HG03095 (cell line): ENCODE measurements around the gene POLR1B.
A peak's percentile ranks its signal among the peaks of the same experiment; 100 is the strongest.
"Not testable (repeated sequence)": the region's sequence is repeated elsewhere in the genome, so short reads cannot be mapped to it uniquely, and the experiment has no call there.

ENCODE experiments used
- ATAC-seq: cut with Tn5 transposase; IDR thresholded peaks from one replicate; pipeline ENCODE4 v1.9.1; 2021; ENCODE audit warnings: moderate library complexity; ENCODE audit not compliant: unreplicated experiment

Gene POLR1B

DNA sequence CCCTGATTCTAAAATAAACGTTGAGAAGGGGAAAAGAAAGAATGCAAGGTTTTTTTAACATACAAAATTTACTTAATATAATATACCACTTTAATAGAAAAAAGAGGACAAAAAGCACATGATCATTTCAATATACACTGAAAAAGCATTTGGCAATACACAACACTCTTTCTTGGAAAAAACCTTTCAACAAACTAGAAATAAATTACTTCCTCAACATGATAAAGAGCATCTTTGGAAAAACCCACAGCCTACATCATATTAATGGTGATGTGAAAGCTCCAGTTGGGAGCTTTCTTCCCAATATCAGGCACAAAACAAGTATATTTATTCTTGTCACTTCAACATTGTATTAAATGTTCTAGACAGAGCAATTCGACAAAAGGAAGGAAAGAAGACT is 3.0 kb upstream of the POLR1B start:
- ATAC-seq: no peak

DNA sequence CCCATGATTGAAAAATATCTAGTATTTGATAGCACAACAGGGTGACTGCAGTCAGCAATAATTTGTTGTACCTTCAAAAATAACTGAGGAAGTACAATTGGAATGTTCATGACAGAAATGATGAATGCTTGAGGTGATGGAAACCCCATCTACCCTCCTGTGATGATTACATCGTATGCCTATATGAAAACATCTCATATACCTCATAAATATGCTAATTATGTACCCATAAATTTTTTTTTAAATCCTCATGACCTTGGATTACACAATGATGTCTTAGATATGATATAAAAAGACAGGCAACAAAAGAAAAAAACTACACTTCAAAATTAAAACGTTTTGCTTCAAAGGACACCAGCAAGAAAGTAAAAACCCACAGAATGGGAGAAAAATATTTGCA is 1.4 kb upstream of the POLR1B start:
- no peak for ATAC-seq

GRCh38 chr2:112541315-112542122 is 746 bp upstream of the POLR1B start:
- peak; percentile 55 for ATAC-seq

DNA sequence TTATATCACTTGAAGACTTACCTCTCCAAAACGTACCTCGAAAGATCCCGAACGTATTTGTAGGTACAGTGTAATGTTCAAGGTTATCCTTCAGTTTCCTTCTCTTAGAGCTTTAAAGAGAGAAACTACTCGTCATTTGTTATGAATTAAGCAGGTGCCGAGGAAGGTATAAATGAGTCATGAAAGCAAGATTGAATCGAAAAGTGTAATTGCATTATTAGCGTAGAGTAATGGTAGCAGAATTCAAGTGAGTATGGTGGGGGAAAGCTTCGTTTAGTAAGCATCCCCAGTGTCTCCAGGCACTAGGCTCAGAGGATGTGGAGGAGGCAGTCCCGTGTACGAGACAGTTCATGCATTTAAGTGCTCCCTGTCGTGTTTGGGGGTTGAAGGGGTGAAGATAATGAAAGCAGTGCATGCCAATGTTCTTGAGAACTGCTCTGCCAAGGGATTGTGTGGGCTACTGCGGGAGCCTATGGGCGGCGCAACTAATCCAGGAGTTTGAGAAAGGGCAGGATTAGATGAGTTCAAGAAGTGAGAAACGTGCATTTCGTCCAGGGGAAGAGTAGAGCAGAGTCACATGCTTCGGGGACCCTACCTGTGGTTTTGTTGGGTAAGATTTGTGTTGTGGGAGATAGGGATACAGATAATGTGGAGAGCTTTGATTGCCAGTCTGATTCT is 858 bp downstream of the POLR1B start:
- ATAC-seq: no peak

GRCh38 chr2:112547333-112547732 is 5.1 kb downstream of the POLR1B start:
- ATAC-seq: no peak

GRCh38 chr2:112548980-112549379 is 6.7 kb downstream of the POLR1B start:
- no peak for ATAC-seq

DNA sequence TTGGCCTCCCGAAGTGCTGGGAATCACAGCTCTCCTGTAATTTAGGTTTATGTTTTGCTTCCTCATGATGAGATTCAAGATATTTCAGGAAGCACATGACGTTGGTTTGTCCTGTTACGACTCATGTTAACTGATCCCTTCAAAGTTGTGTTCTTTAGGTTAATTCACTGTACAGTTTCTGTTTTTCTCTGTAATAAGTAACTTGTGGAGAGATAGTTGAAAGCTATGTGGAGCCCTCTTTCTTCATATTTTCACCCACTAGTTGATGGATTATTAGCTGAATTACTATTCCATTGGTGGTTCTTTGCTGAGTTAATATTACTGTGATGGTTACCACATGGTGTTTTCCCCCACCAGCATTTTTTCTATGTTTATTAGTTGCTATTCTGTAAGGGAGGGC is 23.8 kb downstream of the POLR1B start:
- no peak for ATAC-seq

- not testable (repeated sequence) for ATAC-seq
These were observed 24.2 kb downstream of the POLR1B start for GRCh38 chr2:112566508-112566907.

DNA sequence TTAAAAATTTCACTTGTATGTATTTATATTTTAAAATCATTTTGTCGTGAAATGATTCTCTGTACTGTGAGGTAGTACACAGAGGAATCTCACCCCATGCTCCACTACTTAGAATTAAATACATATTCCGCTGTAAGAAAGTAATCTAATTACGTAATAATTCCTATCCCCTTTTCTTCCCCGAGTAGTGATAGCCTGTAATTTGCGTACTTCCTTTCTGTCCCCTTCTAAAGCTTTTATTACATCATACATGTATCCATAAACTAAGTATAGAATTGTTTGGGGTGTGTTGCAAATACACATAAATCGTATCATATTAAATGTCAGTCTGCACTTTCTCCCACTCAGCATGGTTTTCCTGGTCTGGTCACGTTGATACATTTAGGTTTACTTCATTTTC is 29.7 kb downstream of the POLR1B start:
- no peak for ATAC-seq

DNA sequence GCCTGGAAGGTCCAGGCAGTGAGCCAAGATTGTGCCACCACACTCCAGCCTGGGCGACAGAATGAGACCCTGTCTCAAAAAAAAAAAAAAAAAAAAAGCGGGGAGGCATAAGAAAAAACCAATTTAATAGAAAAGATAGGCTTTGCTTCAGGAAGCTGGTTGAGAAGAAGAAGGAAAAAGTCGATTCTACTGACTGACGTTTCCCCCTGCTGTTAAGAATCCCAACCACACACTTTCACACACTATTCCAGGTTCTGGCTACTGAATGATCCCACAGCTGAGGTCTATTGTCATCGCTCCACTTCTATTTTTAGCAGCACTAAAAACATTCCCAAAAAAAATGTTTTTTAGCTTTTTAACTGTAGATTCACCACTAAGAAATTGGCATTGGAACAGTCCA is 35.5 kb downstream of the POLR1B start:
- ATAC-seq: no peak

- no peak for ATAC-seq
These were observed 37.0 kb downstream of the POLR1B start for GRCh38 chr2:112579241-112579640.

GRCh38 chr2:112580084-112580483 is 37.8 kb downstream of the POLR1B start:
- ATAC-seq: no peak

DNA sequence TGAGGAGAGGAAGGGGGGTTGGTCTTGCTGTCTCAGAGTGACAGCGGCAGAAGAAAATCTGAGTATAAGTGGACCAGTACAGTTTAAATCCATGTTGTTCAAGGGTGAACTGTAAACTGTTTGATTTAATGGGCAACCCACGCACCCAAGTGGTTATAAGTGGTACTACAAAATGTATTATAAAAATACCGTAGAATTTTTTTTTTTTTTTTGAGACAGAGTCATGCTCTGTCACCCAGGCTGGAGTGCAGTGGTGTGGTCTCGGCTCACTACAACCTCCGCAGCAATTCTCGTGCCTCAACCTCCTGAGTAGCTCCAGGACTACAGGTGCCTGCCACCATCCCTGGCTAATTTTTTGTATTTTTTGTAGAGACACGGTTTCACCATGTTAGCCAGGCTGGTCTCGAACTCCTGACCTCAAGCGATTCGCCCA is 40.1 kb downstream of the POLR1B start:
- ATAC-seq: no peak

- ATAC-seq: no peak
These were observed 41.4 kb downstream of the POLR1B start for GRCh38 chr2:112583497-112584133.

DNA sequence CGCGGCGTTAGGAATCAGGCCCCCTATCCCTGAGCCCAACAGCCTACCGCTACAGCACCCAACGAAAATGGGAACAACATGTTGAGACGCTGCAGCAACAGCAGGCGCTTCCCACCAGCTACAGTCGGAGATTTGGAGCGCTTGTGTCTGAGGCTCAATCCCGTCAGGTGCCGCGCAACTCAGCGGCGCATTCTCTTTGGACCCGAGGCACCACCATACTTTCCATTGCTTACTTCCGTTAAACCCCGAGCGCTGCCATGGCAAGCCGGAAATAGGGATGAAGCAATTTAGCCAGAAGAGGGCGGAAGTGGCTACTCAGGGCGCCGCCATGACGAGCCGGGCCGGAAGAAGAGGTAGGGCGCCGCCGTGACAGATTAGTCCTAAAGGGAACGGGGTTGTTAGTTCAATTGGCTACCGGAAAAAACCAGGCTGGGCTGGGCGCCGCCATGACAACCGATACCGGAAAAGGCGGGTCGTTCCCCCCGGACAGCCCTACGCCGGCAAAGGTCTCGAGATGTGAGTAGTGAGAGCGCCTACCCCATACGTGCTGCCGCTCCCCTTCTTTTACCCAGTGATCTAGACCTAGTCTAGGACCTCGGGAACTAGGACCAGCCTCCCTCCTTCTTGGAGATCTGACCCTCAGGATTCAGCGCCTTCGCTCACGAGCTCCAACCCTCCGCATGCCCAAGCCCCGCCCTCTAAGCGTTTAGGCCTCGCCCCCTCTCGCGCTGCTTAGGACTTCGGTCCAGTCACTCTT is 42.0 kb downstream of the POLR1B start, which contains the start of gene CHCHD5:
Gene CHCHD5, plus strand, starts transcription at position 476 of the 757 bp plus-strand sequence. Its CDS starts 39 bp downstream, at position 515.
- ATAC-seq: peak; percentile 79

GRCh38 chr2:112584891-112585250 is 42.6 kb downstream of the POLR1B start:
- ATAC-seq: no peak

DNA sequence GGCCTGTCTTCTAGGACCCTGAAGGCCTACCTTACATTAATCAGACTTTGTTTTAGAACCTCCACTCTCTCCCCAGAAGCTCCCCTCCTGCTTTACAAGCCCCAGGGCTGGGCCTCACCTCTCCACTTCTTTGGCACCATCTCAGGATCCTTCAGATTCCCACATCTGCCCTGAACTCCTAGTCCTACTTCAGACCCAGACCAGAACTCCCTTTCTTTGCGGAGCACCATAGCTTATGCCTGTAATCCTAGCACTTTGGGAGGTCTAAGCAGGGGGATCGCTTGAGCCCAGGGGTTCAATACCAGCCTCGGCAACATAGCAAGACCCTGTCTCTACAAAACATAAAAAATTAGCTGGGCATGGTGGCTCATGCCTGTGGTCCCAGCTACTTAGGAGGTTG is 43.1 kb downstream of the POLR1B start:
- ATAC-seq: no peak

DNA sequence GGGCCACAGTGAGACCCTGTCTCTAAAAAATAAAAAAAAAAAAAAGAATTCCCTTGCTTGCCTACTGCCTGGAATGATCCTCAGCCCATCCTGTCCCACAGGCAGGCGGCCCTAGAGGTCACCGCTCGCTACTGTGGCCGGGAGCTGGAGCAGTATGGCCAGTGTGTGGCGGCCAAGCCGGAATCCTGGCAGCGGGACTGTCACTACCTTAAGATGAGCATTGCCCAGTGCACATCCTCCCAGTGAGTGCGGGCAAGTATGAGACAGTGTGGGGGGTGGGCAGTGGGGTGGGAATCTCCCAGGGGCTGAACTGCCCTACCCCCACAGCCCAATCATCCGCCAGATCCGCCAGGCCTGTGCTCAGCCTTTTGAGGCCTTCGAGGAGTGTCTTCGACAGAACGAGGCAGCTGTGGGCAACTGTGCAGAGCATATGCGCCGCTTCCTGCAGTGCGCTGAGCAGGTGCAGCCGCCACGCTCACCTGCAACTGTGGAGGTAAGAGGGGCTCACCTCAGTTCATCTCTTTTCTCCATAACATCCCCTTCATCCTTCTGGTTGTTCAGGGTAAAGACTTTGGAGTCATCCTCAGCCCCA is 43.7 kb downstream of the POLR1B start:
- ATAC-seq: no peak

DNA sequence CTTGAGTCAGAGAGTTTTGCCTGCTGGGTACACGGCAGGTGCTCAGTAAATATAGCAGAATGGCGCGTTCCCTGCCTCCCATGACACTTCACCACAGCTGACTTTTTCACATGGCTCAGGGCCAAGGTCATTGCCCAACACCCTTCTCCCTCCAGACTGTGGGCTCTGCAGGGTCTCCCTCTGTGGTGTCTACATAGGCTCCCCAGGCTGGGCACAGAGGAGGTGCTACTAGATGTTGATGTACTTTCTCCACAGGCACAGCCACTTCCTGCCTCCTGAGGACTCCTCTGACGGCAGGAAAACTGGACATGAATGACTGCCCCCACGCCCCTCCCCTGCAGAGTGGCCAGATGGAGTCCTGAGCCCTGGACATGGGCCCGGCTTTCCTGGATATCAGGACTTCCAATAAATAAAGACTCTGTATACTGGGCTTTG is 46.4 kb downstream of the POLR1B start:
- no peak for ATAC-seq

GRCh38 chr2:112591413-112591812 is 49.1 kb downstream of the POLR1B start:
- no peak for ATAC-seq

DNA sequence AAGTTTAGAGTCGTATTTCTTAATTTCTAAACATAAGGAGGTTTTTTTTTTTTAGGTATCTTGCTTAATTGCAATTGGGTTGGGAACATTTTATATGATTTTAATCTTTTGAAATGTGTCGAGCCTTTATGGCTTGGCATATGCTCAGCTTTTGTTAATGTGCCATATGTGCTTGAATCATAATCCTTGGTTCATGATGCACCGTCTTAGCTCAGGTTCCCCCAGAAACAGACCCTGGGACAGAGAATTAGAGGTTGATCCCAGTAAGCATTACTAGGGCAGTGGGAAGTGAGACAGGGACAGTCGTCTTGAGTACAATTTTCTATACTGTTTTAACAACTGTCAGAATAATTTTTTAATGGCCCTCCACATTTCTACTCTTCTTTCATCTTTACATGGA is 51.5 kb downstream of the POLR1B start:
- no peak for ATAC-seq
